Pancreas (tissue), 10 donors: ENCODE measurements around the gene DNAL1. TPM values are rescaled to one million over a fixed set of nuclear protein-coding genes. Genes with fewer than 3 reads are reported as not detected.
A peak's percentile ranks its signal among the peaks of the same experiment; 100 is the strongest.
"Not testable (repeated sequence)": the region's sequence is repeated elsewhere in the genome, so short reads cannot be mapped to it uniquely, and the experiment has no call there.

Experiments used
- ATAC-seq, 4 donors: fragments of 200-7000 bp; cut with Tn5 transposase; one replicate each; pipeline versions ENCODE4 v1.8.0 to v1.9.1; 2020; ENCODE audit warnings: mild to moderate bottlenecking in 4 of 4, moderate library complexity in 4 of 4
- DNase-seq, 6 donors: peaks; one replicate each; pipeline ENCODE4 v3.0.0-alpha.2; 2020
- FAIRE-seq: peaks from 2 replicates; lab custom pipeline; 2012; peaks lifted over from hg19 to GRCh38; lab: Jason Lieb, UNC
- H3K27ac ChIP-seq, 4 donors: fragments of 200-600 bp; sonication (generic); 1 replicate in 3 of 4; 2 replicates in 1 of 4; pipeline versions ENCODE4 v1.5.0 to v1.8.0; 2020
- H3K27me3 ChIP-seq, 4 donors: fragments of 200-600 bp; one replicate each; pipeline ENCODE4 v1.8.0; 2021
- H3K36me3 ChIP-seq, 3 donors: fragments of 200-600 bp; sonication (generic) in 1 of 3; one replicate each; pipeline versions ENCODE4 v1.5.0 to v1.8.0; 2020 to 2021
- H3K4me1 ChIP-seq, 3 donors: fragments of 200-600 bp; one replicate each; pipeline ENCODE4 v1.8.0; 2021
- H3K4me3 ChIP-seq, 4 donors: fragments of 200-600 bp; sonication (generic) in 2 of 4; one replicate each; pipeline versions ENCODE4 v1.5.0 to v1.8.0; 2020 to 2021
- H3K9me3 ChIP-seq, 4 donors: fragments of 200-600 bp; one replicate each; pipeline ENCODE4 v1.8.0; 2021
- WGBS, 2 donors: extraction: QIAGEN DNeasy Blood & Tissue Kit; methylation state at CpG; one replicate each; pipeline ENCODE4 v1.1.7; 2013; 5-methylcytosine and 5-hydroxymethylcytosine counted together
- intact Hi-C, 3 donors: fragments of 100-400 bp; cut with DNase I; formaldehyde crosslinking; loops; one replicate each; pipeline versions ENCODE4 v1.11.1 to v1.14.2; 2022
- polyA plus RNA-seq, 2 donors: library from polyadenylated mRNA; stranded (reverse); fragments of 200-250 nt; gene quantifications; one replicate each; pipeline ENCODE4 v1.2.3, GENCODE V29; 2013
- total RNA-seq, 6 donors: library from RNA; stranded (reverse); fragmentation: NEBNext Ultra II Directional in 4 of 6; extraction: Animal tissue kit (Norgen Biotek cat#: 25700) in 4 of 6; gene quantifications; one replicate each; pipeline versions ENCODE4 v1.2.1 to v1.2.4, GENCODE V29; 2021 to 2023
- TF ChIP-seq, protein P1 (sequence below), 4 donors: fragments of 200-600 bp; sonication (generic) in 3 of 4; IDR thresholded peaks; one replicate each; pipeline versions ENCODE4 v1.5.0 to v1.8.0; 2021; ENCODE audit warnings: antibody characterized with exemption in 4 of 4
- donor health status: healthy with polysubstance abuse.
- donor health status: DM: no; HTN: no; CAD: no; lungs with moderate emphysema.
- donor health status: DM: no; HTN: no; CAD: no.
- donor health status: control.
- donor health status: control.
- donor health status: Bipolar disorder and iron deficiency.
- donor health status: DM: yes; HTN: yes; CAD: no.
- donor health status: DM: no; HTN: no; CAD: no.
- donor health status: DM: no; HTN: no; CAD: no.
- donor health status: DM: yes; HTN: yes; CAD: no.

The DNAL1 gene
- total and polyA plus RNA-seq, 8 donors, result 3.2 to 9.2 (median 5.2) TPM

GRCh38 chr14:73630009-73630780, 14.6 kb upstream of the DNAL1 start:
- ATAC-seq, result no peak
- H3K27ac ChIP-seq, result no peak overlapping the region
- H3K4me3 ChIP-seq, result no peak overlapping the region
- no peaks in the 10 kb centered on the region for H3K36me3 ChIP-seq
- H3K4me1 ChIP-seq, result no peaks in the 10 kb centered on the region
- WGBS, 2 donors, result 85 to 88% methylated on average over 10 of the region's 10 CpGs
- no peaks in the 10 kb centered on the region for H3K27me3 ChIP-seq
- H3K9me3 ChIP-seq, result no peaks in the 10 kb centered on the region
- intact Hi-C loops, result loop anchor here in 1 of 3 donors (5.0 kb wide), 1 partner anchor 123 kb away; no protein-coding TSS in a partner anchor
- no peak for DNase-seq
- no peak for FAIRE-seq
- TF ChIP-seq, protein P1, sequence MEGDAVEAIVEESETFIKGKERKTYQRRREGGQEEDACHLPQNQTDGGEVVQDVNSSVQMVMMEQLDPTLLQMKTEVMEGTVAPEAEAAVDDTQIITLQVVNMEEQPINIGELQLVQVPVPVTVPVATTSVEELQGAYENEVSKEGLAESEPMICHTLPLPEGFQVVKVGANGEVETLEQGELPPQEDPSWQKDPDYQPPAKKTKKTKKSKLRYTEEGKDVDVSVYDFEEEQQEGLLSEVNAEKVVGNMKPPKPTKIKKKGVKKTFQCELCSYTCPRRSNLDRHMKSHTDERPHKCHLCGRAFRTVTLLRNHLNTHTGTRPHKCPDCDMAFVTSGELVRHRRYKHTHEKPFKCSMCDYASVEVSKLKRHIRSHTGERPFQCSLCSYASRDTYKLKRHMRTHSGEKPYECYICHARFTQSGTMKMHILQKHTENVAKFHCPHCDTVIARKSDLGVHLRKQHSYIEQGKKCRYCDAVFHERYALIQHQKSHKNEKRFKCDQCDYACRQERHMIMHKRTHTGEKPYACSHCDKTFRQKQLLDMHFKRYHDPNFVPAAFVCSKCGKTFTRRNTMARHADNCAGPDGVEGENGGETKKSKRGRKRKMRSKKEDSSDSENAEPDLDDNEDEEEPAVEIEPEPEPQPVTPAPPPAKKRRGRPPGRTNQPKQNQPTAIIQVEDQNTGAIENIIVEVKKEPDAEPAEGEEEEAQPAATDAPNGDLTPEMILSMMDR (IDR thresholded peaks at IDR 0.05), result no peak

GRCh38 chr14:73633116-73634010, 11.4 kb upstream of the DNAL1 start:
- intact Hi-C loops, result loop anchor here in 1 of 3 donors (5.0 kb wide), 1 partner anchor 126 kb away; no protein-coding TSS in a partner anchor
- TF ChIP-seq, protein P1 (IDR thresholded peaks at IDR 0.05), result peak; percentile 69 to 82 (median 81)
- DNase-seq (peak in 5 of 6 donors; percentile 45 to 75 (median 68)), ATAC-seq (peak; percentile 83 to 93 (median 89)), FAIRE-seq (no peak)
- peak overlapping the region in 2 of 4 donors; percentile 44 to 46 for H3K27ac ChIP-seq
- peak overlapping the region; percentile 34 to 78 (median 50) for H3K4me3 ChIP-seq
- H3K27me3 ChIP-seq, result no peaks in the 10 kb centered on the region
- H3K4me1 ChIP-seq, result no peaks in the 10 kb centered on the region
- no peaks in the 10 kb centered on the region for H3K36me3 ChIP-seq
- H3K9me3 ChIP-seq, result no peaks in the 10 kb centered on the region
- 13 to 17% methylated on average over 43 to 44 of the region's 44 CpGs for WGBS, 2 donors

DNA sequence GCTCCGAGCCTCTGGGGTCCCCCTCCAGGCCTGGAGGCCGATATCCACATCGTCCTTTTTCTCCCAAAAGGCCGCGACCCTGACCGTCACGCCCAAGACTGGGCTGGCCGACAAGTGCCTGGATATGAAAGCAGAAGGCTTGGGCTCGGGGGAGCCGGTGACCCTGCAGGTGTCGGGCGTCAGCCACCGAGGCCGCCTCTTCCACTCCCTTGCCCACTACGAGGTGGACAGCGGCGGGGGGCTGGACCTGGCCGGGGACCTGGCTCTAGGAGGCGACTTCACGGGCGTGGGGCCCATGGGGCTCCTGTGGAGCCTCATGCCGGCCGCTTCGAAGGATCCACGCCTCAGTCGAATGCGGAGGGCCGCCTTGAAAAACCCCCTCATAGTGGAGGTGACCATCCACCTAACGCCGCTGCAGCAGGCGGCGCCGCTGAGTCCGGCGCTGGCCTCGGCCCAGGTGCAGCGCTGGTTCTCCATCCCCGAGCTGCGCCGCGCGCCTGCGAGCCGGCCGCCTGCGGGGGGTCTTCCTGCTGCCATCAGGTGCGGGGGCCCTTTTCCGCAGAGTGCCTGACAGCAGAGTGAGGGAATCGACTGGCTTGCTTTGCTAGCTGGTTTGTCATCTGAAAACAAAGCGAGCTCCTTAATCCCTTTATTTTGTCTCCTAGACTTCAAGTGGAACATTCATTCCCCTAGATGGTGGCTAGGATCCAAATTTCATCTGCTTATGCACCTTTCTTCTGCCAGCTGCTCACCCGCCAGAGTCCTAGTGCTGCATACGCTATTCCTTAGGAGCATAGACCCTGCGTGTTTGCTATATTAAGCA, 10.6 kb upstream of the DNAL1 start:
- 8 to 11% methylated on average over 50 to 53 of the region's 53 CpGs for WGBS, 2 donors

GRCh38 chr14:73636355-73636754, 8.4 kb upstream of the DNAL1 start:
- H3K27me3 ChIP-seq, H3K4me1 ChIP-seq, H3K36me3 ChIP-seq, H3K4me3 ChIP-seq, DNase-seq, FAIRE-seq, H3K27ac ChIP-seq, ATAC-seq, H3K9me3 ChIP-seq: not testable (repeated sequence)
- 67 to 78% methylated on average over 10 of the region's 10 CpGs for WGBS, 2 donors
- intact Hi-C loops, result loop anchor here in 1 of 3 donors (5.0 kb wide), 1 partner anchor 129 kb away; no protein-coding TSS in a partner anchor

More for the DNA sequence above, 10.6 kb upstream of the DNAL1 start:
- ATAC-seq (peak; percentile 84 to 92 (median 87)), DNase-seq (peak; percentile 27 to 83 (median 54)), FAIRE-seq (no peak)
- Histone ChIP-seq H3K27me3 (no peaks in the 10 kb centered on the region), H3K4me1 (no peaks in the 10 kb centered on the region), H3K36me3 (no peaks in the 10 kb centered on the region), H3K4me3 (peak overlapping the region; percentile 34 to 78 (median 50)), H3K9me3 (no peaks in the 10 kb centered on the region), H3K27ac (peak overlapping the region in 2 of 4 donors; percentile 44 to 46)
- intact Hi-C loops, result loop anchor here in 1 of 3 donors (5.0 kb wide), 1 partner anchor 127 kb away; no protein-coding TSS in a partner anchor
- TF ChIP-seq, protein P1 (IDR thresholded peaks at IDR 0.05), result no peak
